ENCODE data around the gene CBLB. TPM values are rescaled to one million over a fixed set of nuclear protein-coding genes. Genes with fewer than 3 reads are reported as not detected.
"Not testable (repeated sequence)": the region's sequence is repeated elsewhere in the genome, so short reads cannot be mapped to it uniquely, and the experiment has no call there.

Gene CBLB
- total RNA-seq, 1 experiment from 2014 or later = 10.9 TPM

DNA sequence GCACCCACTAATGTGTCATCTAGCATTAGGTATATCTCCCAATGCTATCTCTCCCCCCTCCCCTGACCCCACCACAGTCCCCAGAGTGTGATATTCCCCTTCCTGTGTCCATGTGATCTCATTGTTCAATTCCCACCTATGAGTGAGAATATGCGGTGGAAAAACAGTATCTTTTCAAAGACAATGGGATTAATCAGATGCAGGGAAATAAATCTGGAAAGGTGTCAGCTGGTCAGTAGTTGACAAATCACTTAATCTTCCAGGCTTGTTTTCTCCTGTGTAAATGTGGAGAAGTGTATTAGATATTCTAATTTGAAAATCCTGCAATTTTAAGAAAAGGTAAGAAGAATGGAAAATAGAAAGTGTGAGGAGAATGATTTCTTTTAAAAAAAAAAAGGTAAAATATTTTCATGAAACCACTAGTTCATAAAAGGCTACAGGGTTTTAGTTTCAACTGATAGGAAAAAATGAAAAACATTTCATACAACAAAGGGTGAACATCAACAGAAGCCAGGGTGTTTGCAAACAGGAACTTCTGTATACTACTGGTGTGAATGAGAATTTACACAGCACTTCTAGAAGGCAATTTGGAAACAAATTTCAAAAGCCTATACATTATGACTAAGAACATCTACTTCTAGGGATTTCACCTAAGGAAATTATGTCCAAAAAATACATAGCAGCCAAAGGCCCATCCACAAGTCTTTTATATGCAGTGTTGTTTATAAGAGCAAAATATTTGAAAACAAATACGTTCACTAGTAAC lies 113.5 kb downstream of the CBLB start:
- no peak for DNase-seq (ENCODE audit: low read depth)

DNA sequence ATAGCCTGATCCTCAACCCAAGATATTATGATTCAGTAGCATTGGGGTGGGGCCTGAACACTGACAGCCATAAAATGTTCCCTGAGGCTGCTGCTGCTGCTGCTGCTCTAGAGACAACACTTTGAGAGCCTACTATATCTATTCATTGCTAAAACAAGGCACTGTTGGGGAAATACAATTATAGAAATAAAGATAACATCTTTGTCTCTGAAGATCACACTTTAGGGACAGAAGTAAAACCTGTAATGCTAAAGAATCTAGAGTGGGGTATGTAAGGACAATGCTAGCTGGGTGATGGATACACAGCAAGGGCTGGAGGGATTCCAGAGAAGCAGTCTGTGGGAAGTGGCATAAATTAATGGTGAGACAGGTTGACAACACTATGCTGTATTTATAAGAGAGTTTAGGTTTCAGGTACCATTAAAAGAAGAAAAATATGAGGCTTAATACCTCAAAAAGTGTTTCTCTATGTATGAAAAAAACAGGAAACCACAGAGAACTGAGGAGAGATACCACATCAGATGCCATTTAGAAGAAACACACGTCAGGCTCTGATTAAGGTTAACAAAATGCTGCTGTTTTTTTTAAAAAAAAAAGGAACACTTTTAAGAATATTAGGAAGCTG lies 115.9 kb downstream of the CBLB start:
- no peak for DNase-seq (ENCODE audit: low read depth)

DNA sequence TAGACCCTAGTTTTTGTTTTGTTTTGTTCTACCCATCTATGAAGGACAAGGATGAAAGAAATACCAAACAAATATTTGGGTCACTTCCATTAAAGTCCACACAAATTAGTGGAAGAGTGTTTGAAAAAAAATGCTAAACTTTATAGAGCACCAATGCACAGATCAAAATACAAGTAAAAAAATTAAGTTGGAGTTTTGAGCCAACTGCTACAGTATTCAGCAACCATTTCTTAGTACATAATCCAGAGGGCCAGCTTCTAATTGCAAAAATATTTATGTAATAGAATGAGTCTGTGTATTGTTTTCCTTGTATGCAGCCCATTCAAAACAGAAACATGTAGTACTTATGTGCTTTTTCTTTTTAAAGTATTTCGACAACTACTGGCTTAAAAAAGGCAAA lies 121.1 kb downstream of the CBLB start:
- no peak for DNase-seq (ENCODE audit: low read depth)

DNA sequence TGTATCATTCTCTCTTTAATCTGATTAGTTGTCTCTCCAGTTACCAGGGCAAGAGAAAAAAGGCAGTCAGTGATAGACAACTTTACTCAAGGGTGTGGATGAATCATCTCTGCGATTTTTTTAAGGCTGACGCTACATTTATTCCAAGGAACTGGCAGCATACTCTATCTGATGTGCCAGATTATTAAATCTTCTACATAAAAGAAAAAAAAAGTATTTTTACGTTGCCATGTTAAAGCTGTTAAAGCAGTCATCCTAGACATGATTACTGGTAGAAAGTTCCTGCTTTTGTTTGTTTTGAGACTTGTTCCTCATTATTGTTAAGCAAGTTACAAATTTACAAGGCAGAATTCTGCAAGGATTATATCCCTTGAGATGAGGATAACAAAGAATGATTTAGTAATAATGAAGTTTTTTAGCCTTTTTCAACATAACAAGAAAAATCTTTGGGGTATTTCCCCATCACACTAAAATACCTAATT lies 121.7 kb downstream of the CBLB start:
- DNase-seq (ENCODE audit: low read depth) = peak; percentile 11

DNA sequence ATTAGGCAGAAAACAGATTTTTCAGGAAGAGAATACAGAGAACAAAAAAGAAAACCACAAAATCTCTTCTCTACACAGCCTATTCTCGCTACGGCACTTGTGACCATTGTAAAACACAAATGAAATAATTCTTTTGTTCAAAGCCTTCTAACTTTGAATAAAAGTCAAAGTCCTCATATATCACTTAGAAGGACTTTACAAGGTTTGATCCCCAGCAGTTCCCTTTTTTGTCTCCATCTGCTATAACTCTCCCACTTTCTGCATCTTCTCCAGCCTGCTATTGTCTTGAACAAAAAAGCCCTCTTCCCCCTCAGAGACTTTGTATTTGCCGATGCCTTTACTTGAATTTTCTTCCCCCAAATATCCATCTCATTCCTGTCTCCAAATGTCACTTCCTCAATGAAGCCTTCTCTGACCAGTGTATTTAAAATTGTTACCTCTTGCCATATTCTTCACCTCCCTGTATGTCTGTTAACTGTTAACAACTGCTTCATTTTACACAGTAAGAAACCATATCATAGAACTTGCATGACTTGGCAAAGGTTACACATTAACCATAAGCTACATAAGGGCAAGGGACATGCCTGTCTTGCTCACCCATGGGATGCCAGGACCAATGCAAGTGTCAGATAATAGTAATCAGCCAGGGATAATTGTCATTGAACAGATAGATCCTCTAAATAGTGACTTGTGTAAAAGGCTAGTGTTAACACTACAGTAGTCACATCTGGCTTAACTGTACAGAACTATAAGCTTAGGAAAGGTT lies 122.4 kb downstream of the CBLB start:
- DNase-seq (ENCODE audit: low read depth) = no peak

DNA sequence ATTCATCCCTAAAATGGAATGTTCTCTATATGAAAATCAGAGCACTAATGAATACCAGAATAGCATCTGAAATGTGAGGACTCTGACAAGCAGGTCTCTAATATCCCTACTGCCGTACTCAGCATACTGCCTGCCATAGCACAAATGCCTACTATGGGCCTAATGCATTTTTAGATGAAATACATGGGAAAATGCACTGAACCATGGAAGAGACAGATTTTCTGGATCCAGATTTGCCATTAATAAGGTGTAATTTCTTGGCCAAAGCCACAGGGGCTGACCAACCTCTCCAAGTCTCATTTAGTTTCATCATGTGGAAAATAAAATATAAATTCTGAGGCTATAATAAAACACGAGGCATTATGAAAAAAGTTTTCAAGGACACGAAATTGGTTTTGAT lies 123.8 kb downstream of the CBLB start:
- no peak for DNase-seq (ENCODE audit: low read depth)

DNA sequence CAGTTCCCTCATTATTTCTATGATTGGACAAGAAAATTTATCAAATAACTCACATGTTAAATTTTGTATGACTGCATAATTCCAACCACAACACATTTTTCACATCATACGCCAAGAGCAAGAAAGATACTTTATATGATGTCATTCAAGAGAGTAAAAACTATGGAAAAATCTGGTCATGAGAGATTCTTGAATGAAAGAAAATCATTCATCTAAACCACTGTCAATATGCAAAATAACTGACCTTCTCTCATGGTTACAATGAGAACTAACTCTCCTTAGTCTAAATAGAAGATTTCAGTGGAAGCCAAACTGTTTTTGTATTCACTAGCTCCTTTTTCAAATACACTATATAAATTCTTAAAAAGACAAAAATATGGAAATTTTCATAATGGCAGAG lies 124.6 kb downstream of the CBLB start:
- DNase-seq (ENCODE audit: low read depth) = no peak

DNA sequence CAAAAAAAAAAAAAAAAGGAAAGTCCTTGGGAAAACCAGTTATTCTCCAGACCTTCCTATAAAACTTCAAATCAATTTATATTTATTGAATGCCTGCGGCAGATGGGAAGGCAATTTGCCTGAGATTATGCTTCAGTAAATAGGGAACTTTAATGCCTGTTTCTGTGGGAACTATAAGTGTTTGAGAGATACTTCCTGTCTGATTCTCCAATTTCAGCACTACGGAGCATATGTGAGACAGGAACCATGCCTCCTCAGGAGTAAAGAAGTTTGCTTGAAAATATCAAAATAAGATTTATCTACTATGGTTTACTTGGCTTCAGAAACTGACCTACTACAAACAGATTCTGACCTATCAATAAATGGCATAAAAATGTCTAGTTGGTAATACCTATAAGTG lies 135.5 kb downstream of the CBLB start:
- no peak for DNase-seq (ENCODE audit: low read depth)

DNA sequence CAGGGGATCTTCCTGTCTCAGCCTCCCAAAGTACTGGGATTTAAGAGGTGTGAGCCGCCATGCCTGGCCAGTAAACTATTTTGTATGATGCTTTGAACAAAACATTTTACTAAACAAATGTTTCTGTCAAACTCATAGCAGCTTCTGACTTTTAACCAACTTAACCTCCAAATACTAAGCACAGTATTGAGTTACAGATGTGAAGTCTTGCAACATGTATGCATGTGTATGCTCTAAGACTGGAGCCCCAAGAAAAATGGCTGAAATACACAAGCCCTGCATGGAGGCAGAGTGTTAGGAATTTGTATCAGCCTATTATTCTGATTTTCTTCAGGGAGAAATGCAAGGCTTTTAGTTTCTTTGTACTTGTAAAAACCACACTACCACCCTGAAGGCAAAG lies 137.1 kb downstream of the CBLB start:
- no peak for DNase-seq (ENCODE audit: low read depth)

DNA sequence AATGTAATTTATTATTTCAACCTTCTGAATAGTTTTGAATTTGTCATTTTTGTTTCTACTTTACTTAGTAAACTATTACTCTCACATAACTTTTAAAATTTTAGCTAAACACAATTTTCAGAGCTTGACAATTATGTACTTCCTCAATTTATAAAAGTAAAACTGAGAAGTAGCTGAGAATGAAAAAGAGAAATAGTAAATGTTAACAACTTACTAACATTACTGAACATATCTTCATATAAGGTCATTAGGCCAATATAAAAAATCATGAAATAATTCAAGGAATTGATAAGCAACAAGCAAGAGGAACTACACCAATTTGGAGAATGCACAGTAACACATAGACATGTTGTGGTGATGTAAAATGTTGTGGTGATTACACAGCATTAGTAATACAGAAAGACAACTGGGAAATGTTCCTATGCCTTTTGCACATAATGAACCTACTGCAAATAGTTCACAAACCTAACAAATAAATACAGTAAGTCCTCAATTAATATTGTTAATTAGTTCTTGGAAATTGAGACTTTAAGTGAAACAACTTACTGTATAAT lies 137.9 kb downstream of the CBLB start:
- no peak for DNase-seq (ENCODE audit: low read depth)

DNA sequence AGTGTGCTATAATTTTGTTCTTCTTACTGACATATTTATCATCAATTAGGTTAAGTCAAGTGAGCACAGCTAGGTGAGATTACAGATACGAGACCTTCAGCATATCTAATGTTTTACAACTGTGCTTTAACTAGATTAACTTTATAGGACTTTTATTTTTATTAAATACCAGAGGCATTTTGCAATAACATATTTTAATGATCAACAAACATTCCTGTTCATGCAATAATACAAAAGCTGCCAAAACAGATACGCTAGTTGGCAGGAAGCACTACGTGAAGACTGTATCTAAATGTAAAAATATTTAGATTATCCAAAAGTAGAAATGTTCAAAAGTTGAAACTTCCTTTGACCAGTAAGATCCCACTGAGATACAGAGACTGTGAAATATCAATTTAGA lies 139.1 kb downstream of the CBLB start:
- DNase-seq (ENCODE audit: low read depth) = no peak

DNA sequence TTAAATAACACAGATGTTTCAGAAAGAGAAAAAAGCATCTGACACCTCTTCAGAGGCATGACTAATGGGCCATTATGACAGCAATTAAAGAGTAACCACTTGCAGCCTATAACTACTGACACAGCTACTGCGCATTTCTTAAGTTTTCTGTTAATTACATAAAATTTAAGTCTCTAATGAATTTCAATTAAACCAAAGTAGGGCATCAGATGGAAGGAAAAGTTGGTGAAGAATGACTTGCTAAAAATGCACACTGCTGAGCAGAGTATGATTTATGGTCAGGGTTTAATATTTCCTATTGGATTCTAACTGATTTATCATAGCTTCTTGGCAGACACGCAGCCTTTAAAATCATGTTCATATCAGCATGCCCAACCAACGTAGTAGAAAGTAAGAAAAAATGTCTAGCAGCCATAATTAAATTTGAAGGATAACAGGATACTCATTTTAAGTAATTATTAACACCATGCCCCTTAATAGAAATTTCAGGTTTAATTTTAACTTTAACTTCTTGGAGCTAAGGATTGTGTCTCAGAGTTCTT lies 140.0 kb downstream of the CBLB start:
- no peak for DNase-seq (ENCODE audit: low read depth)

DNA sequence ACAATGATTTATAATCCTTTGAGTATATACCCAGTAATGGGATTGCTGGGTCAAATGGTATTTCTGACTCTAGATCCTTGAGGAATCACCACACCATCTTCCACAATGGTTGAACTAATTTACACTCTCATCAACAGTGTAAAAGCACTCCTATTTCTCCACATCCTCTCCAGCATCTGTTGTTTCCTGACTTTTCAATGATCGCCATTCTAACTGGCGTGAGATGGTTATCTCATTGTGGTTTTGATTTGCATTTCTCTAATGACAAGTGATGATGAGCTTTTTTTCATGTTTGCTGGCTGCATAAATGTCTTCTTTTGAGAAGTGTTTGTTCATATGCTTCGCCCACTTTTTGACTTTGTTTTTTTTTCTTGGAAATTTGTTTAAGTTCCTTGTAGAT lies 141.8 kb downstream of the CBLB start:
- DNase-seq (ENCODE audit: low read depth) = not testable (repeated sequence)

DNA sequence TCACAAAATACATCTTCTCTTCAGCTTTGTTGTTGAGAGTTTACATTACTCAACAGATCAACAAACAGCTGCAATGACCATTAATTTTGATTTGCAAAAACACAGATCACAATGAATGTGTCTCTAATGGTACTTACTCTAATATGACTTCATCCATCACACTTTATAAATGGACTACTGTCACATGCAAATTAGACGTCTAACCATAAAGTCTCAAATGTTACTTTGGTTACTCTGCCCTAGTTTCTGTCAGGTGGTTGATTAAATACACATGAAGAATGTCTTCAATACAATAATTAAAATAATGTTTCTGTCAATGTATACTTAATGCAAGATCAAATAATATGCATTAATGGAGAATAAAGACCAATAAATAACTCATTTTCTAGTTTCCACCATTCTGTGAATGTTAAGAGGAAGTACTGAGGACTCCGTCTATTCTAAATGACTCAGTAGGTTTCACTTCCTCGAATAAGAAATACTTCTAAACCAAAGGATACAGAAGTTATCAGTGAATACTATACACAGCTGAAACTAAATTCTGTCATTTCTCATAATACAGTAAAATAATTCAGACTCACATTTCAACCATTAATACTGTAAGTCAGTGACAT lies 145.8 kb downstream of the CBLB start:
- DNase-seq (ENCODE audit: low read depth) = no peak

DNA sequence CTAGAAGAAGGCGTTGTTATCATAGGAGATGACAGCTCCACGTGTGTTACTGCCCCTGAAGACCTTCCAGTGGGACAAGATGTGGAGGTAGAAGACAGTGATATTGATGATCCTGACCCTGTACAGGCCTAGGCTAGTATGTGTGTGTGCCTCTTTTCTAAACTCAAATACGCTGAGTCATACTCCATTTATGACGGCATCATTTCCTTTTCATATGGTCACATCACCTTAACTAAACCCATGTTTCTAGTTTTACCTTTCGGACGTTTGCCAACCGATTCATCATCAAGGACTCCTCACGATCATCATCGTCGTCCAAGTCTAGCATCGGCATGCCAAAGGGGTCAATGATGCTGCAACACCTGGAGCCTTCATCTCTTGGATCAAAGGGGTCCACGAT lies 149.0 kb downstream of the CBLB start:
- DNase-seq (ENCODE audit: low read depth) = no peak

DNA sequence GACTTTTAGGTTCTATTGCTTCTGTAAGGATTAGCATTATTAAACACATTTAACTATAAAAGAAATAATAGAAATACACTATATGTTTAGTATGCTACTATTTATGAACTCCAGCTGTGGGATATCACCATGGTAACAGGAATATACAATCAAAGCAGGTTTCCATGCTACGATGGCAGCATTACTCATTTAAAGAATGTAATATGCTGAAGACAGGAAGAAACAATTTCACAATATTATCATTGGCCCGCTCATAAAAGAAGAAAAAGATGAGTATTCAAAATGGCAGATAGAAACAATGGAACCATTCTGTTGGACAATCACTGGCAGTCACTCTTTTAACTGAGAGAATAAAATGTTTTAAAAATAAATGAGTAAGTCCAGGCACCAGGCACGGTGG lies 153.4 kb downstream of the CBLB start:
- peak; percentile 30 for DNase-seq (ENCODE audit: low read depth)

DNA sequence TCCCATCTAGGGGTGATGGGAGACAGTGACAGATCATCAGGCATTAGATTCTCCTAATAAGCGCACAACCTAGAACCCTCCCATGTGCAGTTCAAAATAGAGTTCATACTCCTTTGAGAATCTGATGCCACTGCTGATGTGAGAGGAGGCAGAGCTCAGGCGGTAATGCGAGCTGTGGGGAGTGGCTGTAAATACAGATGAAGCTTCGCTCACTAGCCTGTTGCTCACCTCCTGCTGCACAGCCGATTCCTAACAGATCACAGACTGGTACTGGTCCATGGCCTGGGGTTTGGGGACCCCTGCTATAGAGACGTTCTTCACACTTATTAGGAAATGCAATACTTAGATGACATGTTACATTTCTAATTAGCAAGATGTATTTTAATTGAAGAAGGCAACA lies 154.4 kb downstream of the CBLB start:
- no peak for DNase-seq (ENCODE audit: low read depth)

DNA sequence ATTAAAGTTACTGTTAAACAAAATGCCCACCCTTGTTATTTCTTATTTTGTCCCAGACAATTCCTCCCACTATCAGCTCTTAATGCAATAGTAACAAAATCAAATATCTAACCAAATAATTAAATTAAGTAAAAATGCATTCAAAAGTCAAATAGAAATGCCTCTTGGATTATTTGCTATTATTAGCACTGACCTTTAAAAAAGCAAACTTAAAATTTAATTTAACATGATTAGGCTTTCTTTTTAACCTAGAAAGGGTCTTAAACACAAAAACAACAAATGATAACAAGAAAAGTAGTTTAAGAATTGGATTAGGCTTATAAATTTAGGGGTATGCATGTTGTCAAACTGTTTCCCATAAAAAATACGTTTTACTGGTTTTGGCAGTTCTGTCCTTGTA lies 159.8 kb downstream of the CBLB start:
- DNase-seq (ENCODE audit: low read depth) = no peak

DNA sequence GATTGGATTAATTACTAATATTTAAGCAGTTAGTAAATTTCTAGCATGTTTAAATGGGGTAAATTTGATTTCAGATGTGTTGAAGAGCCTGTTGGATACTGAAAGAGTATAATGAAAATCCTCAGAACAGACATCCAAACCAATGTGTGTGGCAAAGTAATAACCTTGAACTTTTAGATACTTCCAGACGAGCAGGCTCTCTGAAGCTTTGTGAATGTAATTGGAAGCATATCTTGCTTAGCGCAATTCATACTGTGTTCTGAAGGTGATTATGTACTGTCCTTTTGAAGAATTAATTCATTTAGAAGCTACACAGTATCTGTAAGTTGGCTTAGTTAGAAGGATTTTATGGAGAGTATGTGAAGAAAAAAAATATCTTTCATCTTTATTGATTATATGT lies 161.8 kb downstream of the CBLB start:
- DNase-seq (ENCODE audit: low read depth) = no peak

DNA sequence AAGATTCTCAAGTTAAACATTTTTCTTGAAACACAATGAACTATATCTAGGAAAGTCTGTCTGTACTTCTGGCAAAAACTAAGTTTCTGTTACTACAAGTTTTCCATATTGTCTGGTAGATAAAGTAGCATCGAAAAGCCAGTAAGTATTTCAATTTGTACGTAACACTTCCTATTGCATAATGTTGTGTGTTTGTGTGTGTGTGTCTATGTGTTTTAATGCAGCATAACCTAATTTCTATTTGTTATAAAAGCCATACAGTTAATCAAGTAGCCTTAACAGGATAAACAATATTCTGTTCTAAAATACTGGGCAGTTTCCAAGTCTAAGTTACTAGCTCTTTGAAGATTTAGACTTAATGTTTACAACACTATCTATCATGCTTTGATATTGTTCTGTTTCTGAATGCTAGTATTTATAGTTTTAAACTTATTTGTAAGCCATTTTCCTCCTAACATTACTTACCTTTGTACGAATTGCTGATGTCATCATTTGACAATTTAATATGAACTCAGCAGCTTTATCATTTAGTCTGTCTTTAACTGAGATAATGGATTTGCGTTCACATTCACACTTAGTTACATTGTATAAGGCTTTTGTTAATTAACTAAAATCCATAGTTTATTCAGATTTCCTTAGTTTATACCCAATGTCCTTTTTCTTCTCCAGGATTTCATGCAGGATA lies 163.9 kb downstream of the CBLB start:
- no peak for DNase-seq (ENCODE audit: low read depth)

DNA sequence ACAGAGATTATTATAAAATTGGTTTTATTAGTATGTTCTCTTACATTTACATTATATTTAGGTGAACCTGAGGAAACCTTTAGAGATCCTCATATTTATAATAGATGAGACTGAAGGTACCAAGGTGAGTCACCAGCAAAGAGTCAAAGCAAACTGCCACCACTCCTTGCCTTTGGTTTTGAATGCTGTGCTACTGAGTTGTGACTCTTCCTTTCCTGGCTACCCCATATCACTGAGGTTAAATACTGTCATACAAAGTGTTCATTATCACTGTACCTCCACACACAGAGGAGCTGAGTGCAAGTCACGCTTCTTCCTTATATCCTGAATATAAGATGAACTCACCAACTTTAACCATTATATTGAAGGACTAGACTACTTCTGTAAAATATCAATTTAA lies 168.2 kb downstream of the CBLB start:
- no peak for DNase-seq (ENCODE audit: low read depth)

All from Daoy (cell line).